B cell (primary cell): ENCODE data around the gene PIGQ. TPM values are rescaled to one million over a fixed set of nuclear protein-coding genes. Genes with fewer than 3 reads are reported as not detected.

Experiments used
- ATAC-seq: fragments of 200-7000 bp; cut with Tn5 transposase; one replicate; pipeline ENCODE4 v1.10.0; 2021; ENCODE audit warnings: low read depth, mild to moderate bottlenecking, moderate number of reproducible peaks, moderate library complexity
- CTCF ChIA-PET: fragments of 350-600 bp; sonication (Branson Sonifier 250); formaldehyde crosslinking; loops from one replicate; lab custom pipeline; 2021; ENCODE audit warnings: antibody characterized with exemption, inconsistent platforms; lab: Charles Lee
- POLR2A ChIA-PET: fragments of 350-600 bp; sonication (Branson Sonifier 250); formaldehyde crosslinking; loops from one replicate; lab custom pipeline; 2021; ENCODE audit warnings: antibody characterized with exemption; lab: Charles Lee
- DNase-seq: peaks from one replicate; pipeline ENCODE4 v3.0.0; 2013
- H2AFZ ChIP-seq: 2 replicates; pipeline ENCODE4 v1.6.1; 2012; ENCODE audit warnings: mild to moderate bottlenecking, low read depth, low read length; ENCODE audit not compliant: insufficient read depth, poor library complexity, severe bottlenecking
- H3K27ac ChIP-seq, 2 donors: 1 replicate in 1 of 2; 2 replicates in 1 of 2; pipeline ENCODE4 v1.5.1; 2012 to 2013; ENCODE audit warnings: low read length in 2 of 2, mild to moderate bottlenecking in 2 of 2, moderate library complexity in 1 of 2
- H3K27me3 ChIP-seq, 4 experiments: fragments of 200-600 bp in 1 of 4; sonication (generic) in 1 of 4; replicated peaks in 1 of 4; 1 replicate in 2 of 4; 2 replicates in 2 of 4; pipeline versions ENCODE4 v1.6.1 to v1.7.0; 2013 to 2016; ENCODE audit warnings: low read length in 3 of 4, mild to moderate bottlenecking in 2 of 4, mixed read lengths in 1 of 4, moderate library complexity in 1 of 4; ENCODE audit not compliant: insufficient read depth in 4 of 4, control insufficient read depth in 3 of 4; ENCODE audit errors: control extremely low read depth in 1 of 4
- H3K36me3 ChIP-seq, 2 experiments: replicated peaks in 1 of 2; 1 replicate in 1 of 2; 2 replicates in 1 of 2; pipeline versions ENCODE4 v1.6.1 to v1.7.1; 2013; ENCODE audit warnings: low read length in 1 of 2; ENCODE audit not compliant: insufficient read depth in 2 of 2, control insufficient read depth in 1 of 2; ENCODE audit errors: control extremely low read depth in 1 of 2, extremely low read depth in 1 of 2
- H3K4me1 ChIP-seq, 2 donors: fragments of 200-600 bp in 1 of 2; sonication (generic) in 1 of 2; 1 replicate in 1 of 2; 2 replicates in 1 of 2; pipeline versions ENCODE4 v1.5.1 to v1.6.1; 2013 to 2017; ENCODE audit warnings: low read length in 2 of 2; ENCODE audit not compliant: control insufficient read depth in 2 of 2, insufficient read depth in 2 of 2
- H3K4me2 ChIP-seq: replicated peaks from 2 replicates; pipeline ENCODE3; 2012; ENCODE audit warnings: mild to moderate bottlenecking, low read depth, low read length; ENCODE audit not compliant: poor library complexity, severe bottlenecking
- H3K4me3 ChIP-seq, 5 experiments: fragments of 200-600 bp in 1 of 5; sonication (generic) in 1 of 5; 1 replicate in 3 of 5; 2 replicates in 2 of 5; pipeline versions ENCODE4 v1.5.1 to v1.7.0; 2011 to 2016; ENCODE audit warnings: low read length in 4 of 5, mild to moderate bottlenecking in 4 of 5, low read depth in 2 of 5, control low read depth in 1 of 5, moderate library complexity in 1 of 5; ENCODE audit not compliant: insufficient read depth in 1 of 5; ENCODE audit errors: control extremely low read depth in 1 of 5, extremely low read depth in 1 of 5
- H3K79me2 ChIP-seq: fragments of 200-600 bp; sonication (generic); one replicate; pipeline ENCODE4 v1.6.0; 2016; ENCODE audit warnings: low read length; ENCODE audit not compliant: control insufficient read depth, insufficient read depth
- H3K9ac ChIP-seq: fragments of 200-600 bp; sonication (generic); 2 replicates; pipeline ENCODE4 v1.6.1; 2017; ENCODE audit warnings: mild to moderate bottlenecking, low read length, moderate library complexity
- H3K9me3 ChIP-seq, 3 donors: one replicate each; pipeline versions ENCODE4 v1.6.1 to v1.7.1; 2013; ENCODE audit warnings: low read length in 2 of 3; ENCODE audit not compliant: control insufficient read depth in 2 of 3, insufficient read depth in 1 of 3; ENCODE audit errors: control extremely low read depth in 1 of 3
- H4K20me1 ChIP-seq: 2 replicates; pipeline ENCODE4 v1.6.0; 2012; ENCODE audit warnings: mild to moderate bottlenecking, low read length; ENCODE audit not compliant: insufficient read depth, control insufficient read depth, poor library complexity, severe bottlenecking
- H3K27ac Mint-ChIP-seq: one replicate; pipeline ENCODE4 v1.8.0; 2021; ENCODE audit warnings: mixed read lengths
- H3K27me3 Mint-ChIP-seq: one replicate; pipeline ENCODE4 v1.8.0; 2021; ENCODE audit warnings: mixed read lengths
- H3K4me1 Mint-ChIP-seq: one replicate; pipeline ENCODE4 v1.8.0; 2021; ENCODE audit warnings: mixed read lengths
- H3K4me3 Mint-ChIP-seq: one replicate; pipeline ENCODE4 v1.8.0; 2021; ENCODE audit warnings: mixed read lengths
- H3K9me3 Mint-ChIP-seq: one replicate; pipeline ENCODE4 v1.8.0; 2022; ENCODE audit warnings: mixed read lengths; ENCODE audit not compliant: insufficient read depth
- EZH2 ChIP-seq: IDR thresholded peaks from 2 replicates; pipeline ENCODE4 v1.6.1; 2012; ENCODE audit warnings: borderline replicate concordance, low read depth, mild to moderate bottlenecking, moderate library complexity, low read length; ENCODE audit not compliant: insufficient read depth, poor library complexity, severe bottlenecking
- WGBS: methylation state at CpG from one replicate; pipeline ENCODE4 v1.1.5; 2013; ENCODE audit warnings: missing lambda C conversion rate; ENCODE audit not compliant: insufficient coverage; 5-methylcytosine and 5-hydroxymethylcytosine counted together
- intact Hi-C: fragments of 100-400 bp; cut with micrococcal nuclease; formaldehyde crosslinking; loops from one replicate; pipeline ENCODE4 v1.10.0; 2022
- polyA plus RNA-seq: library from polyadenylated mRNA; depleted of rRNA; stranded (reverse); fragments of >200 nt; gene quantifications from 2 replicates; pipeline ENCODE4 v1.2.3, GENCODE V29; 2012
- total RNA-seq, 2 donors: library from RNA; stranded (reverse); fragments of 120-200 nt in 1 of 2; gene quantifications; 1 replicate in 1 of 2; 2 replicates in 1 of 2; pipeline versions ENCODE4 v1.2.3 to v1.2.4, GENCODE V29; 2013 to 2022
- TF ChIP-seq, protein P1 (sequence below): fragments of 200-600 bp; IDR thresholded peaks from one replicate; pipeline ENCODE4 v1.8.0; 2022; ENCODE audit warnings: antibody characterized with exemption, mild to moderate bottlenecking

PIGQ gene
- total and polyA plus RNA-seq, 2 donors (not counting 1 experiment from before 2014, with no cell fraction given), result 56.9 to 68.5 TPM

DNA sequence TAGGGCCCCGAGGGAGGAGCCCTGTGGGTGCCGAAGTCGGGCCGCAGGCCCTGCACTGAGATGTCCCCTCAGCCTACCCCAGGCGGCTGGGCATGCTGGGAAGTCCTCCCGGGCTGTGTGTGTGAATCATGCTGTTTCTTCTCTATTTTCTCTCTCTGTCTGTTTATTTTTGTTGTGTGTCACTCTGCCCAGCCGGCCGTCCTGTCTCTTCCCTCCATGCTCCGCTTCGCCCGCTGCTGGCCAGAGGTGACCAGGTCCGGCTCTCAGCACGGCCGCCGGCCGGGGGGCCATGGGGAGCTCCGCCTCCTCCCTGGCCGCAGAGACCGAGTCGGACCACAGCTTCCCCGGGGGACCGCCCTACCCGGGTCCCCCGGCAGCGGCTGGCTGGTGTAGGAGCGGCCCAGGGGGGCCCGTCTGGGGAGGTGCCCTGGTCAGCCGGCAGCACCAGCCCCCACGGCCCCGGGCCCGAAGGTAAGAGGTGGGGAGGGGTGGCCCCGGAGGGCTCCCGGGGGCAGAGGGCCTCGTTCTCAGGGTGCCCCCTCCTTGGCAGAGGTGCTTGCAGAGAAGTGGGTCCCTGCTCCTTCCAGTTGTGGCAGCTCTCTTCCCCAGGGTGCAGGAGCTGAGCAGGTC is 29.8 kb upstream of the PIGQ start:
- Mint-ChIP-seq H3K27ac (no peak overlapping the region), H3K27me3 (no peaks in the 10 kb centered on the region), H3K9me3 (no peaks in the 10 kb centered on the region), H3K4me1 (no peaks in the 10 kb centered on the region), H3K4me3 (no peak overlapping the region)
- H3K9ac ChIP-seq, result no peak overlapping the region
- no peaks in the 10 kb centered on the region for H3K9me3 ChIP-seq
- no peak overlapping the region for H2AFZ ChIP-seq
- H3K27me3 ChIP-seq, result no peaks in the 10 kb centered on the region
- CTCF ChIA-PET, result no interaction called here
- peaks cover 68% of the 10 kb centered on the region for H3K79me2 ChIP-seq
- H3K36me3 ChIP-seq, result peaks cover 0 to 2% of the 10 kb centered on the region in 2 experiments
- intact Hi-C loops, result no loop called here
- no peak for ATAC-seq
- no peaks in the 10 kb centered on the region for H3K4me1 ChIP-seq
- DNase-seq, result no peak
- TF ChIP-seq, protein P1, sequence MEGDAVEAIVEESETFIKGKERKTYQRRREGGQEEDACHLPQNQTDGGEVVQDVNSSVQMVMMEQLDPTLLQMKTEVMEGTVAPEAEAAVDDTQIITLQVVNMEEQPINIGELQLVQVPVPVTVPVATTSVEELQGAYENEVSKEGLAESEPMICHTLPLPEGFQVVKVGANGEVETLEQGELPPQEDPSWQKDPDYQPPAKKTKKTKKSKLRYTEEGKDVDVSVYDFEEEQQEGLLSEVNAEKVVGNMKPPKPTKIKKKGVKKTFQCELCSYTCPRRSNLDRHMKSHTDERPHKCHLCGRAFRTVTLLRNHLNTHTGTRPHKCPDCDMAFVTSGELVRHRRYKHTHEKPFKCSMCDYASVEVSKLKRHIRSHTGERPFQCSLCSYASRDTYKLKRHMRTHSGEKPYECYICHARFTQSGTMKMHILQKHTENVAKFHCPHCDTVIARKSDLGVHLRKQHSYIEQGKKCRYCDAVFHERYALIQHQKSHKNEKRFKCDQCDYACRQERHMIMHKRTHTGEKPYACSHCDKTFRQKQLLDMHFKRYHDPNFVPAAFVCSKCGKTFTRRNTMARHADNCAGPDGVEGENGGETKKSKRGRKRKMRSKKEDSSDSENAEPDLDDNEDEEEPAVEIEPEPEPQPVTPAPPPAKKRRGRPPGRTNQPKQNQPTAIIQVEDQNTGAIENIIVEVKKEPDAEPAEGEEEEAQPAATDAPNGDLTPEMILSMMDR, result no peak
- no peak for TF ChIP-seq EZH2
- H3K4me3 ChIP-seq, result no peak overlapping the region
- WGBS, result 98% methylated on average over 24 of the region's 34 CpGs
- no peak overlapping the region for H3K27ac ChIP-seq
- no peak overlapping the region for H3K4me2 ChIP-seq
- H4K20me1 ChIP-seq, result peaks cover 74% of the 10 kb centered on the region
- POLR2A ChIA-PET, result no interaction called here

DNA sequence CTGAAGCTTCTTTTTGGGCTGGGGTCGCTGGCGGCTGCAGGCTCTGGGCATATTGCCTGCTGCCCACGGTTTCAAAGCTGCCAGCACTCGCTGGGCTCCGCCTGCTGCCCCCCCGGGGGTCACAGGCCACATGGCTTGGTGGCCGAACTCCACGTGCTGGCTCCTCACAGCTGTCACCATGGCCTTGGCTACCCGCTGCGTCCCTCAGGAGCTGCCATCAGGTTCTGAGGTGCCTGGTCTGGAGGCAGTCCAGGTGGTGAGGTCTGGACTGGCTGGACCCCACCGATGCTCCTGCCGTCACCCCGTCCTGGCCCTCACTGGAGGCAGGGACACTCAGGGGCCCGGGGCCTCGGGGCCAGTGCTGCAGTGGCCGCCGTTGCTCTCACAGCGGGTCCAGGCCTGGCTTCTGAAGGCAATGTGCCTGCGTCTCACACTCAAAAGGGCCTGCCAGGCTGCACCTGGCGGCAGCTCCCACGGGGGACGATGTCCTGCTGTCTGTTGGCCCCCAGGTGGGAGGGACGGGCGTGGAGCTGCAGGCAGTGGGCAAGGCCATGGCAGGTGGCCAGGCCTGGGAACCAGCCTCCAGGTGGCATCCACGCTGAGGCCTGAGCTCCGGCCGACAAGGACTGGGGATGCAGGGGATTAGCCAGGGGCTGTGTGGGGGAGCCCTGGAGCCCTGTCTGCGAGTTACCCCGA is 29.0 kb upstream of the PIGQ start:
- Histone ChIP-seq H3K4me3 (no peak overlapping the region), H3K79me2 (peaks cover 60% of the 10 kb centered on the region), H3K9ac (no peak overlapping the region), H3K36me3 (peaks cover 0 to 2% of the 10 kb centered on the region in 2 experiments), H3K4me1 (no peaks in the 10 kb centered on the region), H3K9me3 (no peaks in the 10 kb centered on the region), H4K20me1 (peaks cover 67% of the 10 kb centered on the region), H2AFZ (no peak overlapping the region), H3K27ac (no peak overlapping the region), H3K27me3 (no peaks in the 10 kb centered on the region), H3K4me2 (no peak overlapping the region)
- Mint-ChIP-seq H3K4me1 (no peaks in the 10 kb centered on the region), H3K9me3 (no peaks in the 10 kb centered on the region), H3K27me3 (no peaks in the 10 kb centered on the region), H3K4me3 (no peak overlapping the region), H3K27ac (no peak overlapping the region)
- ChIA-PET POLR2A (interaction anchor here (0.7 kb wide), 1 partner anchor 239 kb away, joined by 3 read pairs; no protein-coding TSS in a partner anchor), CTCF (no interaction called here)
- 99% methylated on average over 29 of the region's 29 CpGs for WGBS
- no peak for TF ChIP-seq EZH2
- TF ChIP-seq, protein P1, result no peak
- ATAC-seq, result no peak
- intact Hi-C loops, result no loop called here
- DNase-seq, result no peak
